Keratinocyte (primary cell): ENCODE data around the gene ELF5.

Source experiments
- CTCF ChIP-seq, 3 experiments: IDR thresholded peaks in 1 of 3; conservative IDR thresholded peaks in 1 of 3; optimal IDR thresholded peaks in 1 of 3; 2 replicates in 2 of 3; 3 replicates in 1 of 3; pipeline versions ENCODE3 to v1.5.1; 2011; ENCODE audit warnings: low read length in 3 of 3, mild to moderate bottlenecking in 3 of 3, moderate library complexity in 2 of 3, control low read depth in 1 of 3, inconsistent platforms in 1 of 3; ENCODE audit not compliant: insufficient read depth in 2 of 3; ENCODE audit errors: extremely low read depth in 1 of 3
- EZH2 ChIP-seq: IDR thresholded peaks from one replicate; pipeline ENCODE4 v1.6.1; 2012; ENCODE audit warnings: inconsistent platforms, mild to moderate bottlenecking, low read length, moderate library complexity

GRCh38 chr11:34475656-34476055, 37.9 kb downstream of the ELF5 start:
- TF ChIP-seq CTCF (optimal IDR thresholded peaks at IDR 0.05 in 1 of 3, IDR thresholded peaks at IDR 0.05 in 1 of 3, conservative IDR thresholded peaks at IDR 0.05 in 1 of 3; ENCODE audit: extremely low read depth in 1 of 3, insufficient read depth in 2 of 3, low read length in 3 of 3) (no peak), EZH2 (no peak)
